ENCODE results near the gene NPC1.
"Not testable (repeated sequence)": the region's sequence is repeated elsewhere in the genome, so short reads cannot be mapped to it uniquely, and the experiment has no call there.

NPC1 gene

GRCh38 chr18:23586249-23587196, at the start of gene NPC1:
Gene NPC1 (minus strand): TSS chr18:23586506. CDS start chr18:23586343, 163 bp downstream.
- peak; percentile 93 for DNase-seq

GRCh38 chr18:23636071-23636399, 49.7 kb upstream of the NPC1 start:
- no peak for DNase-seq

- no peak for DNase-seq
Measured at GRCh38 chr18:23635283-23636070, 49.2 kb upstream of the NPC1 start.

- DNase-seq = no peak
Measured at GRCh38 chr18:23634692-23635091, 48.4 kb upstream of the NPC1 start.

GRCh38 chr18:23632615-23633014, 46.3 kb upstream of the NPC1 start:
- no peak for DNase-seq

- DNase-seq = no peak
Measured at GRCh38 chr18:23631746-23632145, 45.4 kb upstream of the NPC1 start.

- DNase-seq = no peak
Measured at GRCh38 chr18:23631312-23631711, 45.0 kb upstream of the NPC1 start.

- no peak for DNase-seq
Measured at GRCh38 chr18:23629444-23629946, 43.2 kb upstream of the NPC1 start.

- no peak for DNase-seq
Measured at GRCh38 chr18:23627970-23628369, 41.7 kb upstream of the NPC1 start.

GRCh38 chr18:23627321-23627720, 41.0 kb upstream of the NPC1 start:
- DNase-seq = no peak

GRCh38 chr18:23626451-23627279, 40.4 kb upstream of the NPC1 start:
- DNase-seq = no peak

- DNase-seq = no peak
Measured at GRCh38 chr18:23623040-23623439, 36.7 kb upstream of the NPC1 start.

GRCh38 chr18:23619388-23619881, 33.1 kb upstream of the NPC1 start:
- no peak for DNase-seq

GRCh38 chr18:23618862-23619387, 32.6 kb upstream of the NPC1 start:
- DNase-seq = no peak

- DNase-seq = no peak
Measured at GRCh38 chr18:23617412-23618014, 31.2 kb upstream of the NPC1 start.

GRCh38 chr18:23616258-23616657, 30.0 kb upstream of the NPC1 start:
- DNase-seq = no peak

- DNase-seq = no peak
Measured at GRCh38 chr18:23614891-23615290, 28.6 kb upstream of the NPC1 start.

GRCh38 chr18:23614413-23614812, 28.1 kb upstream of the NPC1 start:
- no peak for DNase-seq

- DNase-seq = not testable (repeated sequence)
Measured at GRCh38 chr18:23613091-23613475, 26.8 kb upstream of the NPC1 start.

- no peak for DNase-seq
Measured at GRCh38 chr18:23612434-23613090, 26.3 kb upstream of the NPC1 start.

- DNase-seq = no peak
Measured at GRCh38 chr18:23609390-23610023, 23.2 kb upstream of the NPC1 start.

All from activated CD4-positive, CD25-positive, alpha-beta regulatory T cell treated with anti-CD3 and anti-CD28 coated beads, Interleukin-2, amount 50 U/mL, for 72 hours (primary cell).